GM18873 (cell line): ENCODE results near the gene GDF2.

Experiments
- ATAC-seq: cut with Tn5 transposase; IDR thresholded peaks from one replicate; pipeline ENCODE4 v1.9.1; 2021; ENCODE audit warnings: mild to moderate bottlenecking, moderate library complexity, moderate number of reproducible peaks; ENCODE audit not compliant: unreplicated experiment, low FRiP score

GDF2 gene

GRCh38 chr10:47290338-47290737, 31.9 kb upstream of the GDF2 start:
- ATAC-seq = no peak

GRCh38 chr10:47291682-47292081, 30.6 kb upstream of the GDF2 start:
- ATAC-seq = no peak

DNA sequence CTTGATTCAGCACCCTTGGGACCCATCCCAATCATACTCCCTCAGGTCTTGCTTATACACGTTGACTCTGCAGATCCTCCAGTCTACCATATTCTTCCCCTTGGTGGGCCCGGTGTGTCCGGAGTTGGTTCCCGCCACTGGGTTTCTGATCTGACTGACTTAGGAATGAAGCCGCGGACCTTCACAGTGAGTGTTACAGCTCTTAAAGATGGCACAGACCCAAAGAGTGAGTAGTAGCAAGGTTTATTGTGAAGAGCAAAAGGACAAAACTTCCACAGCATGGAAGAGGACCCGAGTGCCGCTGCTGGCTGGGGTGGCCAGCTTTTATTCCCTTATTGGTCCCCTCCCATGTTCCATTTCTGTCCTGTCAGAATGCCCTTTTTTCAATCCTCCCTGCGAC, 28.2 kb upstream of the GDF2 start:
- no peak for ATAC-seq

DNA sequence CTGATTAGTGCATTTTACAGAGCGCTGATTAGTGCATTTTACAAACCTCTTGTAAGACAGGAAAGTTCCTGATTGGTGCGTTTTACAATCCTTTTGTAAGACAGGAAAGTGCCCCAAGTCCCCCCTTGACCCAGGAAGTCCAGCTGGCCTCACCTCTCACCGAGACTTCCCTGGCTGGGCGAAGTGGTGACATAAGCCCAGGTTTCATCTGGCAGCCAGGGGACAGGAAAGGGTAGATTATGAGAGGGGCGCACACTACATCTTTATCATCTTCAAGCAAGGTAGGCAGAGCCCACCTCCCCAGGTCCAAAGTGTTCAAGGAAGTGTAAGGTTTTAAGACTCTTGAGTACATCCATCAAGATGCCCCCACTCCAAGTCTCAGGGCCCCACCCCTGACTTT, 27.8 kb upstream of the GDF2 start:
- ATAC-seq = no peak

DNA sequence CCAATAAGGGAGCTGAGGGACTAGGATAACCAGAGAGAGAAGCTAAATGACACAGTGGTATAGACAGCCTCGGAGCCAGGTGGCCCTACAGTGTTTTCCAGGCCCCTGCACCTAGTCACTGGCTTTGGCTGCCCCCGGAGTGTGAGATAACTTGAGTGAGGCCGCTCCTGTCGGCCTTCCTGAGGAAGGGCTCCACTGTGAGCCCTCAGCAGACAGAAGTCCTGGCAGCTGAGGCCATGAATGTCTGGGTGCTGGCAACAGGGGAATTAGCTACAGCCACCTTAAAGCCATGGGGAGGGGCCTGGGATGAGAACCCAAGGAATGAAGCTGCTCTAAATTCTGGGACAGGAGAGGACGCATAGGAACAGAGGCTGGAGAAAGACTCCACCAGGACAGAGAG, 26.8 kb upstream of the GDF2 start:
- no peak for ATAC-seq

- no peak for ATAC-seq
Measured at GRCh38 chr10:47296156-47296894, 25.9 kb upstream of the GDF2 start.

DNA sequence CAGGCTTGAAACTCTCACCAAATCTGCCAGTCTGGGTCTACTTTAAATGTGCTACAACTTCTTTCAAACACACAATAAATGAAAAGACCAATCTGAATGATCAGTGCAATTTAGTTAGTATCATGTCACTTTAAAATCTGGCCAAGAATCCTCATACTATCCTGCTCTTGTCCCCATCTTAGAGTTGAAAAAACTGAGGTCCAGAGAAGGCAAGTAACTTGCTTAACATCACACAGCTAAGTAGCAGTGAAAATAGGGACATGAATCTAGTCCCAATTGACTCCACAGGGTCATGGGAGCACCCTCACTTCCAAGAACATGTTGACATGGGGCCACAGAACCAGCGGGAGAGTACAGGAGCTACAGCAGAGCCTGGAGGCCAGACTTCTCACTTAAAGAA, 25.3 kb upstream of the GDF2 start:
- ATAC-seq = no peak

GRCh38 chr10:47297866-47298540, 24.3 kb upstream of the GDF2 start:
- ATAC-seq = no peak

GRCh38 chr10:47298715-47299114, 23.5 kb upstream of the GDF2 start:
- no peak for ATAC-seq

DNA sequence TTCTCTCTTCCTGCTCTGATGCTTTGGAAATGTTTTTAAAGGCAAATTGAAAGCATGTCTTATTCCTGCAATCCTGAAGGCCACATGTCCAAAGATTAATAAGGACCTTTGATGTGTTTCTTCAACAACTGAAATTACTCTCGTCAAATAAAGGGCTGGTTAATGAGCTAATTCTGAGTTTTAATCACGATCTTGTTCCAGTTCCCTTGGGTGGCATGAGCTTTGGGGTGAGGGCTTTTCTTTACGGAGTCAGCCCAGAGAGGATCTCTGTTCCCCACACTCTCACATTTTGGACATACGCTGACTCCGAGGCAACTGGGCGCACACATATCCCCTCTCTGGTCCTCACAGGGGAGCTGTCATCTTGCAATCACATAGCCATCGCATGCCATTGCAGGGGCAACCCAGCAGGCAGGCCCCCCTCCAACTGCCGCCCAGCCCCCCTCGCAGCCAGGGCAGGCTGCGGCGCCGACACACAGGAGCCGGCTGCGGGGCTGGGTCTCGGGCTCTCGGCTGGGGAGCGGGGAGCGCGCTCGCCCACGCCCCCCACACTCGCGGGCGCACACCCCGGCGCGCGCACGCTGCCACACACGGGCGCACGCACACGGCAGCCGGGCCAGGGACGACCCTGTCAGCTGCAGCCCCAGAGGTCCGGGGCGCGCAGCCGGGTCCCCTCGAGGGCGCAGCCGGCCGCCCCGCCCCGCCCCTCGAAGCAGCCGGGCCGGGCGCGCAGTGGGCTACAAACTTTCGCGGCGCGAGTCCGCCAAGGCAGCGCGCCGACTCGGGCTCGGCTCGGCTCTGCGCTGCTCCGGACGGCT, 22.4 kb upstream of the GDF2 start, which contains the start of gene GDF10:
TSS of gene GDF10 (plus strand) at position 587 of the 818 bp plus-strand sequence. CDS start 455 bp downstream, outside the sequence.
- ATAC-seq = no peak

GRCh38 chr10:47300429-47300931, 21.8 kb upstream of the GDF2 start:
- ATAC-seq = no peak

DNA sequence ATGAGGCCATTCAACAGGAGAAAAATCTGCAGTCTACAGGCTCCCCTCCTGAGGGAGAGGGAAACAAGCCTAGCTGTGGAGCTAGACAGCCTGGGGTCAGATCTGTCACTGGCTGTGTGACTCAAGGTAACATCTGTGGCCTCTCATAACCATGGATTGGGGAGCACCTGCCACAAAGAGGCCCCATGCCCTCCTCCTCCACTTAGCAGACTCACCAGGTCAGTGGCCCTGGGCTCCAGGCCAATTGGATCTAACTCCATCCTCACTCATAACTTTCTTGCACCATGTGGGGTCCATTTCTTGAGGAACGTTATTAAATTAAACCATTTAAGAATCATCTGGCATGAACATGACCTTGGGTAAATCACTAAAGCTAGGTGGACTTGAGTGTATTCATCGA, 20.4 kb upstream of the GDF2 start:
- no peak for ATAC-seq

DNA sequence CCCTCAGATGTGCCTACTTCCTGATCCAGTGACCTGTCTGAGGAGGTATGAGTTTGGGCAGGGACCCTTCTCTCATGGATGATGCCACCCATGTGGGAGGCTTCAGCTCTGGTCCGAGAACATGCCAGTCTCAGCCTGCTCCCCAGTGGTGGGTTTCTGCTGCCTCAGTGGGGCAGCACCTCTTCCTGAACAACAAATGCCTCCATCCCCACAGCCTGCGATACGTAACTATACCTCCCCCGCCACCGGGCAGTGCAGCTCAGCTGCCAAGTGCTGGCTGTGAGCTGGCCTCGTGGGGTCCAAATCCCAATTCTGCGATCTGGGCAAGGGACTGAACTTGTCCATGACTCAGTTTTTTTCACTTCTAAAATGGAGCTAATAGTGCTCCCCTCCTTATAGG, 19.1 kb upstream of the GDF2 start:
- ATAC-seq = no peak

GRCh38 chr10:47303866-47304265, 18.4 kb upstream of the GDF2 start:
- ATAC-seq = no peak

- no peak for ATAC-seq
Measured at GRCh38 chr10:47305566-47305965, 16.7 kb upstream of the GDF2 start.

GRCh38 chr10:47306387-47307210, 15.7 kb upstream of the GDF2 start:
- ATAC-seq = no peak

GRCh38 chr10:47307381-47307780, 14.9 kb upstream of the GDF2 start:
- no peak for ATAC-seq

DNA sequence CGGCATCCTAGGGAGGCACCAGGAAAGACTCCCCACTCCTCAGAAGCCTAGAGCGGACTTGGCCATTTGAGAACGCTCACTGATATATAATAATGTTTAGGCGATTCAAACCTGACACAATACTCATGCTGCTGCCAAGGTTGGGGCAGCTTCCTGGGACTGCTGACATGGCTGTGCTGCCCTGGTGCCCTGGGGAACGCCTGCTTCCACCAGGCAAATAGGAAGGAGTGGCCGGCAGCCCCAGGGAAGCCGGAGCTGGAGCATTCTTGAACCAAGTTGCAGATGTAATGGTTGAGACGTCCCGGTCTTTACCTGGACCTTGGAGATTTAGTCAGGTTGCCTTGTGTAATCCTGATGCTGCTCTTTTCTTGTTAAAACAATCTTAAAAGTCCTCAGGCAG, 13.5 kb upstream of the GDF2 start:
- no peak for ATAC-seq

- no peak for ATAC-seq
Measured at GRCh38 chr10:47309408-47310089, 12.7 kb upstream of the GDF2 start.

DNA sequence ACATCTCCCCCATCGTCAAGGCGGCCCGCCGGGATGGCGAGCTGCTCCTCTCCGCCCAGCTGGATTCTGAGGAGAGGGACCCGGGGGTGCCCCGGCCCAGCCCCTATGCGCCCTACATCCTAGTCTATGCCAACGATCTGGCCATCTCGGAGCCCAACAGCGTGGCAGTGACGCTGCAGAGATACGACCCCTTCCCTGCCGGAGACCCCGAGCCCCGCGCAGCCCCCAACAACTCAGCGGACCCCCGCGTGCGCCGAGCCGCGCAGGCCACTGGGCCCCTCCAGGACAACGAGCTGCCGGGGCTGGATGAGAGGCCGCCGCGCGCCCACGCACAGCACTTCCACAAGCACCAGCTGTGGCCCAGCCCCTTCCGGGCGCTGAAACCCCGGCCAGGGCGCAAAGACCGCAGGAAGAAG, 12.2 kb upstream of the GDF2 start:
- ATAC-seq = no peak
